HEK293 (cell line): ENCODE measurements around the gene ARHGAP10.

Source experiments
- CTCF ChIA-PET: fragments of 350-600 bp; formaldehyde crosslinking; extraction: SDS; loops from one replicate; lab custom pipeline; 2021; ENCODE audit warnings: antibody characterized with exemption; lab: Yijun Ruan, JAX
- POLR2A ChIA-PET: fragments of 300-600 bp; formaldehyde crosslinking; extraction: SDS; loops from one replicate; lab custom pipeline; 2020; ENCODE audit warnings: antibody characterized with exemption, inconsistent platforms; lab: Yijun Ruan, JAX
- H3K27ac ChIP-seq: fragments of 200-500 bp; sonication (Bioruptor generic); 2 replicates; pipeline ENCODE4 v1.5.1; 2014; ENCODE audit warnings: low read depth, low read length, control low read depth, inconsistent platforms; ENCODE audit errors: extremely low read depth
- H3K36me3 ChIP-seq, 2 experiments: fragments of 200-500 bp in 1 of 2; sonication (Bioruptor generic) in 1 of 2; 1 replicate in 1 of 2; 2 replicates in 1 of 2; pipeline ENCODE4 v1.5.1; 2014 to 2017; ENCODE audit warnings: inconsistent platforms in 2 of 2, low read length in 2 of 2; ENCODE audit not compliant: control insufficient read depth in 2 of 2, insufficient read depth in 1 of 2
- H3K4me1 ChIP-seq: fragments of 200-500 bp; sonication (Bioruptor generic); 2 replicates; pipeline ENCODE4 v1.5.1; 2014; ENCODE audit warnings: mild to moderate bottlenecking, low read length, inconsistent platforms; ENCODE audit not compliant: control insufficient read depth, insufficient read depth
- H3K4me3 ChIP-seq: 2 replicates; pipeline ENCODE4 v1.5.1; 2011; ENCODE audit warnings: low read depth, mild to moderate bottlenecking, control low read depth, low read length, moderate library complexity
- H3K9me3 ChIP-seq: fragments of 200-500 bp; sonication (Bioruptor generic); 2 replicates; pipeline ENCODE4 v1.5.1; 2014; ENCODE audit warnings: low read depth, low read length, inconsistent platforms; ENCODE audit not compliant: control insufficient read depth, insufficient read depth
- ATF2 ChIP-seq: fragments of 450-650 bp; formaldehyde crosslinking; IDR thresholded peaks from 2 replicates; pipeline ENCODE4 v1.5.1; 2016; ENCODE audit warnings: missing biosample characterization, missing genetic modification characterization, low read depth
- HIC1 ChIP-seq: fragments of 450-650 bp; formaldehyde crosslinking; IDR thresholded peaks from 2 replicates; pipeline ENCODE4 v1.5.1; 2016; ENCODE audit warnings: missing biosample characterization, missing genetic modification characterization
- OVOL3 ChIP-seq: fragments of 450-650 bp; formaldehyde crosslinking; IDR thresholded peaks from 2 replicates; pipeline ENCODE4 v1.5.1; 2016; ENCODE audit warnings: missing biosample characterization, missing genetic modification characterization
- SP2 ChIP-seq: fragments of 450-650 bp; formaldehyde crosslinking; IDR thresholded peaks from 2 replicates; pipeline ENCODE4 v1.5.1; 2016; ENCODE audit warnings: missing biosample characterization, missing genetic modification characterization
- SP7 ChIP-seq: fragments of 450-650 bp; formaldehyde crosslinking; IDR thresholded peaks from 2 replicates; pipeline ENCODE4 v1.5.1; 2016; ENCODE audit warnings: missing biosample characterization, missing genetic modification characterization
- TSHZ1 ChIP-seq: fragments of 450-650 bp; formaldehyde crosslinking; IDR thresholded peaks from 2 replicates; pipeline ENCODE4 v1.5.1; 2016; ENCODE audit warnings: missing biosample characterization, missing genetic modification characterization, borderline replicate concordance
- ZEB2 ChIP-seq: fragments of 450-650 bp; formaldehyde crosslinking; IDR thresholded peaks from 2 replicates; pipeline ENCODE4 v1.5.1; 2016; ENCODE audit warnings: missing biosample characterization, missing genetic modification characterization
- ZFHX2 ChIP-seq: fragments of 450-650 bp; formaldehyde crosslinking; conservative IDR thresholded peaks from 2 replicates; pipeline ENCODE4 v1.5.1; 2016; ENCODE audit warnings: missing biosample characterization, missing genetic modification characterization
- ZFP69B ChIP-seq: fragments of 450-650 bp; formaldehyde crosslinking; IDR thresholded peaks from 2 replicates; pipeline ENCODE4 v1.5.1; 2016; ENCODE audit warnings: missing biosample characterization, missing genetic modification characterization
- ZNF132 ChIP-seq: fragments of 450-650 bp; formaldehyde crosslinking; IDR thresholded peaks from 2 replicates; pipeline ENCODE4 v1.5.1; 2017; ENCODE audit warnings: missing biosample characterization, missing genetic modification characterization, borderline replicate concordance
- ZNF174 ChIP-seq: fragments of 450-650 bp; formaldehyde crosslinking; IDR thresholded peaks from 2 replicates; pipeline ENCODE4 v1.5.0; 2017; ENCODE audit warnings: missing biosample characterization, mild to moderate bottlenecking, missing genetic modification characterization
- ZNF175 ChIP-seq: fragments of 450-650 bp; formaldehyde crosslinking; IDR thresholded peaks from 2 replicates; pipeline ENCODE4 v1.5.1; 2016; ENCODE audit warnings: missing biosample characterization, missing genetic modification characterization
- ZNF221 ChIP-seq: fragments of 450-650 bp; formaldehyde crosslinking; IDR thresholded peaks from 2 replicates; pipeline ENCODE4 v1.5.1; 2017; ENCODE audit warnings: missing biosample characterization, missing genetic modification characterization, borderline replicate concordance
- ZNF24 ChIP-seq: fragments of 450-650 bp; formaldehyde crosslinking; IDR thresholded peaks from 2 replicates; pipeline ENCODE4 v1.5.1; 2016; ENCODE audit warnings: missing biosample characterization, missing genetic modification characterization
- ZNF311 ChIP-seq: fragments of 450-650 bp; formaldehyde crosslinking; IDR thresholded peaks from 2 replicates; pipeline ENCODE4 v1.5.1; 2017; ENCODE audit warnings: missing biosample characterization, missing genetic modification characterization, borderline replicate concordance
- ZNF449 ChIP-seq: fragments of 450-650 bp; formaldehyde crosslinking; IDR thresholded peaks from 2 replicates; pipeline ENCODE4 v1.5.1; 2017; ENCODE audit warnings: missing biosample characterization, mild to moderate bottlenecking, missing genetic modification characterization, moderate library complexity
- ZNF501 ChIP-seq: fragments of 450-650 bp; formaldehyde crosslinking; IDR thresholded peaks from 2 replicates; pipeline ENCODE4 v1.5.1; 2016; ENCODE audit warnings: missing biosample characterization, missing genetic modification characterization
- ZNF510 ChIP-seq: fragments of 450-650 bp; formaldehyde crosslinking; IDR thresholded peaks from 2 replicates; pipeline ENCODE4 v1.5.1; 2018; ENCODE audit warnings: mild to moderate bottlenecking, missing genetic modification characterization, missing biosample characterization; ENCODE audit not compliant: insufficient replicate concordance
- ZNF513 ChIP-seq: fragments of 450-650 bp; IDR thresholded peaks from 2 replicates; pipeline ENCODE4 v1.5.1; 2018; ENCODE audit warnings: missing biosample characterization, missing genetic modification characterization
- ZNF561 ChIP-seq: fragments of 450-650 bp; IDR thresholded peaks from 2 replicates; pipeline ENCODE4 v1.5.1; 2018; ENCODE audit warnings: missing biosample characterization, missing genetic modification characterization, borderline replicate concordance
- ZNF629 ChIP-seq: fragments of 450-650 bp; formaldehyde crosslinking; IDR thresholded peaks from 2 replicates; pipeline ENCODE4 v1.5.1; 2017; ENCODE audit warnings: missing biosample characterization, missing genetic modification characterization
- ZNF658 ChIP-seq: fragments of 450-650 bp; formaldehyde crosslinking; IDR thresholded peaks from 2 replicates; pipeline ENCODE4; 2016; ENCODE audit warnings: missing biosample characterization, missing genetic modification characterization
- ZNF707 ChIP-seq: fragments of 450-650 bp; formaldehyde crosslinking; IDR thresholded peaks from 2 replicates; pipeline ENCODE4 v1.5.1; 2016; ENCODE audit warnings: missing biosample characterization, missing genetic modification characterization
- ZNF776 ChIP-seq: fragments of 450-650 bp; formaldehyde crosslinking; IDR thresholded peaks from 2 replicates; pipeline ENCODE4 v1.5.0; 2017; ENCODE audit warnings: missing biosample characterization, missing genetic modification characterization, borderline replicate concordance
- ZNF777 ChIP-seq: fragments of 450-650 bp; formaldehyde crosslinking; IDR thresholded peaks from 2 replicates; pipeline ENCODE4 v1.5.1; 2017; ENCODE audit warnings: missing biosample characterization, missing genetic modification characterization, borderline replicate concordance
- ZNF830 ChIP-seq: fragments of 450-650 bp; IDR thresholded peaks from 2 replicates; pipeline ENCODE4 v1.5.0; 2018; ENCODE audit warnings: missing biosample characterization, missing genetic modification characterization, low read depth, mild to moderate bottlenecking, moderate library complexity
- ZSCAN16 ChIP-seq: fragments of 450-650 bp; formaldehyde crosslinking; IDR thresholded peaks from 2 replicates; pipeline ENCODE4 v1.5.1; 2016; ENCODE audit warnings: missing biosample characterization, missing genetic modification characterization
- ZXDB ChIP-seq: fragments of 450-650 bp; formaldehyde crosslinking; IDR thresholded peaks from 2 replicates; pipeline ENCODE4 v1.5.1; 2016; ENCODE audit warnings: missing biosample characterization, missing genetic modification characterization

Gene ARHGAP10

GRCh38 chr4:147769386-147769785 is 37.5 kb downstream of the ARHGAP10 start (continued):
- TF ChIP-seq ZNF513 (tag by site-specific recombination), result no peak
- no peak for TF ChIP-seq ZNF175 (tag by site-specific recombination)
- no peak for TF ChIP-seq ZNF501 (tag by site-specific recombination)
- TF ChIP-seq ZNF658 (tag by site-specific recombination), result no peak
- no peak for TF ChIP-seq ZFHX2 (tag by site-specific recombination)
- no peak for TF ChIP-seq SP2 (tag by site-specific recombination)
- TF ChIP-seq HIC1, result no peak
- TF ChIP-seq ZNF24 (tag by site-specific recombination), result no peak

GRCh38 chr4:147770831-147771230 is 38.9 kb downstream of the ARHGAP10 start:
- ChIA-PET CTCF (interaction anchor here (0.6 to 0.8 kb wide), 2 partner anchors 95 to 122 kb away, joined by 3 read pairs; no protein-coding TSS in a partner anchor), POLR2A (interaction anchor here (1.1 kb wide), 1 partner anchor 39 kb away, joined by 3 read pairs; the partner anchor contains the start of gene ARHGAP10)
- Histone ChIP-seq H3K36me3 (no peaks in the 10 kb centered on the region), H3K9me3 (no peaks in the 10 kb centered on the region), H3K4me1 (peaks cover 11% of the 10 kb centered on the region), H3K27ac (no peak overlapping the region), H3K4me3 (no peak overlapping the region)
- TF ChIP-seq ZNF629 (tag by site-specific recombination), result no peak
- TF ChIP-seq ZNF174, result no peak
- no peak for TF ChIP-seq ZFP69B (tag by site-specific recombination)
- TF ChIP-seq ZNF830 (tag by site-specific recombination), result no peak
- no peak for TF ChIP-seq TSHZ1 (tag by site-specific recombination)
- no peak for TF ChIP-seq ZNF132
- TF ChIP-seq ZNF449 (tag by site-specific recombination), result no peak
- TF ChIP-seq ZXDB (tag by site-specific recombination), result no peak
- no peak for TF ChIP-seq ZEB2 (tag by site-specific recombination)
- no peak for TF ChIP-seq OVOL3 (tag by site-specific recombination)
- no peak for TF ChIP-seq ZSCAN16 (tag by site-specific recombination)
- no peak for TF ChIP-seq ZNF777 (tag by site-specific recombination)
- no peak for TF ChIP-seq ZNF311 (tag by site-specific recombination)
- no peak for TF ChIP-seq ZNF776 (tag by site-specific recombination)
- no peak for TF ChIP-seq ZNF707 (tag by site-specific recombination)
- TF ChIP-seq ZNF221, result no peak
- TF ChIP-seq ZNF561 (tag by site-specific recombination), result no peak
- no peak for TF ChIP-seq ZNF510 (tag by site-specific recombination)
- no peak for TF ChIP-seq ATF2 (tag by site-specific recombination)
- TF ChIP-seq SP7 (tag by site-specific recombination), result no peak
